Endometrial microvascular endothelial cells (primary cell): ENCODE data around the gene OSCP1. TPM values are rescaled to one million over a fixed set of nuclear protein-coding genes. Genes with fewer than 3 reads are reported as not detected.

Source experiments
- total RNA-seq: library from RNA; depleted of rRNA; stranded (reverse); fragments of >200 nt; gene quantifications from one replicate; pipeline ENCODE4 v1.2.3, GENCODE V29; 2015; ENCODE audit errors: inconsistent ontology term

OSCP1 gene
- total RNA-seq, 1 donor from 2014 or later = 7.9 TPM

Other genes starting within 250 kb of the OSCP1 start
- 124 TPM for gene THRAP3, start 226.0 kb downstream of the OSCP1 start, total RNA-seq
- gene SH3D21, start 144.1 kb downstream of the OSCP1 start, total RNA-seq = 0.84 TPM
- 86.7 TPM for gene EVA1B, start 126.8 kb downstream of the OSCP1 start, total RNA-seq
- gene STK40, start 64.5 kb downstream of the OSCP1 start, total RNA-seq = 29.4 TPM
- 68.4 TPM for gene LSM10, start 52.5 kb downstream of the OSCP1 start, total RNA-seq
- gene MRPS15, start 13.9 kb upstream of the OSCP1 start, total RNA-seq = 85.2 TPM
- gene CSF3R, start 32.5 kb upstream of the OSCP1 start, total RNA-seq = not detected